GM11168 (cell line): ENCODE data around the gene GMPR.
"Not testable (repeated sequence)": the region's sequence is repeated elsewhere in the genome, so short reads cannot be mapped to it uniquely, and the experiment has no call there.

Experiments used
- in situ Hi-C: fragments of 300-500 bp; cut with MboI; formaldehyde crosslinking; loops from one replicate; pipeline ENCODE4 v1.12.0; 2022; ENCODE audit warnings: low sequenced_read_pairs; ENCODE audit not compliant: unreplicated experiment

Gene GMPR

DNA sequence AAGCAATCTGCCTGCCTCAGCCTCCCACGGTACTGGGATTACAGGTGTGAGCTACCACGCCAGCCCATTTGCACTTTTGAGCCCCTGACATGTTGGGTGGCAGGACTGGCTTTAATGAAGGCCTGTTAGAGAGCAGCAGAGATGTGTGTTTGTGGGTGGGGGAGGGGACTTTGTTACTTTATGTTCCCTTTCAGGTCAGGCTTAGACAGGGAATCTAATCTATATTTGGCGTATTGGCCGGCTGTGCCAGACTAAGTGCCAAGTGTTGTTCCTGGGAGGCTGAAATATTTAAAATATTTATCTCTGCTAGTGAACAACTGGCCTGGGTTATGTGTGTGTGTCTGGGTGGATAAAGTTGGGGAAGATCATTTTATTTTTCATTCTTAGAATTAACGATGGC is 6.1 kb downstream of the GMPR start:
- in situ Hi-C loops, result no loop called here

DNA sequence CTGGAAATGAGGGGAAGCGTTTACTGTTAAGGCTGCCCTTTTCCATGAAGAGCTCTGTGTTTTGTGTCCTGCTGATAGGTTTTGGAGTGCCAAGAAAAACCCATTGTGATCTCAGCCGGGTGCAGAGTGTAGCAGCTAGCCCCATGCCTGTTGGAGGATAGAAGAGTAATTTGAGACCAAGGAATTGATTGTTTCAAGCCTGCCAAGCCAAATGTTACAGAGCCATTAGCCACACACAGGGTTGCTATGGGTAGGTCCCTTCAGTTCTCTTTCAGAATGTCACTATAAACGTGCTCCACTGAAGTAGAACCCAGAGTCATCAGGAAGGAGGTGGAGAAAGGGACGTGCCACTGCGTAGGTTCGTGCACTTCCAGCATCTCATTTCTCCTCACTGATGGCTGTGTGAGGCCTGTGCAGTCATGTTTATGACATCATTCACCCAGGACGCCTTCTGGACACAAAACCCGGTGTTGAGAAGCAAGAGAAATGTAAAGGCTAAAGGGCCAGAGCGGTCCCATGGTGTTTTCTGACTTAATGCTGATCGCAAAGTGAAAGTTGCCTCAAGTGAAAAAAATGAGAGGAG is 6.6 kb downstream of the GMPR start:
- in situ Hi-C loops, result no loop called here

DNA sequence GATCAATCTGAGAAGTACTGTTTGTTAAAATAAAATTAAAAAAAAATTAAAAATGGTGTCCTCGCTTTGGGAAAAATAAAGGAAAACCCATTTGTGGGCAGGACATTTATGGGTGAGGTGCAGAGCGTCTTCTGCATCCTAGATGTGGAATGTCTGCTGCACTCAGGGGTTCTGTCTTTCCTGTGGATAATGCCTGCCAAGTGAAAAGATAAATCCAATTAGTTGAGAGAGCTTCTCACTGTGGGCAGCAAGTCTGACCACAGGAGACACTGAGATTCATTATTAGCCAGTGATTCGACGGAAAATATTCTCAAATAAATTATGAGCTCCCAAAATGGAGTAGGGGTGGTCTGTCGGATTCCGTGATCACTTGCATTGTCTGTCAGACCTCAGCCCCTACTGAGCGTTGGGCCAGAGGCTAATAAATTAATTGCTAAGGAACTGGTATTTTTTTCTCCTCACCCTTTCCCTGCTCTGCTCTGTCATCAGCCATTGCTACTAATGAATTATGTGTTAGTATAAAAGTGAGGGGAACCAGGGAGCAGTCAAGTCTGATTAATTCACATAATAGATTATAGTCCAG is 10.0 kb downstream of the GMPR start:
- in situ Hi-C loops, result no loop called here

DNA sequence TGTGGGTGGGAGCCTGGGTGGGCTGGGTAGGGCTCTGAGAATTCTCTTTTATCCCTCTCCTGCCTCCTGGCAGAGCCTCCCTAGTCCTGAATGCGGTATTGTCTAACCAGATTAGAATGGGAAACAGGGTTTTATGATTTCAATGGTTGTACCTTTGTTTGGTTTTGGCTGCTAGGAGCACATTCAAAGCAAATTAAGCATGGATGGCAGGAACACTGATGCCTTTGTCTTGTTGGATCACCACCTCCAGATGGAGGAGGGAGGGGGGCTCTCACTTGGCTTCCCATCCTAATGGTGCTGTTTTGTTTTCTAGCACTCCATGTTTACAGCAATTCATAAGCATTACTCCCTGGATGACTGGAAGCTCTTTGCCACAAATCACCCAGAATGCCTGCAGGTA is 11.6 kb downstream of the GMPR start:
- in situ Hi-C loops, result no loop called here

DNA sequence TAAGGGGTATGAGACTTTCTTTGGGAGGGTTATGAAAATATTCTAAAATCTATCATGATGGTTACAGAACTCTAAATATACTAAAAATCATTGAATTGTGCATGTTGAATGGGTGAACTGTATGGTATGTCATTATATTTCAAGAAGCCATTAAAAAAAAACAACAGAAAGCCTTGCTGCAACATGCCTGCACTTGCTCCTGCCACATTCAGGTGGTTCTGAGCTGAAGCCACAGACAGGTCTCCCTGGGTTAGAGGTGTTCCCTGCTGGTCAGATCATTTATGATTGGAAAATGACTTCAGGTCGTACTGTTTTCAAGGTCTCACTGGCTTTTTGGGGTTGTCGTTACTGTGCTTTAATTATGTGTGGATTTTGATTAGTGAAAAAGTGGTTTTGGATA is 13.3 kb downstream of the GMPR start:
- in situ Hi-C loops, result no loop called here

DNA sequence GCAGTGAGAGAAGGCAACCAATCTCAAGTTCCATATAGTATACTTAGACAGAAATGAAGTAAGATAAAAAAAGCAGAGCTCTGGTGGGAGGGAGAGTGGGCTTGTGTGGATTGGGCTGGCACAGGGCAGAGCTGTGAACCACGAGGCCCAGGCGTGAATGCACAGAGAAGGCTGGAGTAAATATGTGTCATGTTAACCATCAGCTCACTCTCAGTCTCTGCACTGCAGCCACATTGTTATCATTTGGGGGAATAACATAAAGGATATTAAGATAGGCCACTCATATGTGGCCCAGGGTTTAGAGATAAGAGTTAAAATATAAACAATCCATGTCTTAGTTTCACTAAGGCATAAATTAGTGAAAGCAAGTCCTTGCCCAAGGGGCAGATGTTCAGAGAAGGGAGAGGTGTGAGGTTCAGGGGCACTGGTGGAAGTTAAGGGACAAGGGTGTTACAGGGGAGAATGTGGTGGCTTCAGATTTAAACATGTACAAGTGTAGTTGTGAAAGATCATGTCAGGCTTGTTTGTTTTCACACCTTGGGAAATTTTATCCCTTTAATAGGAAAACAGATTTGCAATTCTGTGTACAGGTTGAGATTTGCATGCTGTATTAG is 14.4 kb downstream of the GMPR start:
- in situ Hi-C loops, result no loop called here

DNA sequence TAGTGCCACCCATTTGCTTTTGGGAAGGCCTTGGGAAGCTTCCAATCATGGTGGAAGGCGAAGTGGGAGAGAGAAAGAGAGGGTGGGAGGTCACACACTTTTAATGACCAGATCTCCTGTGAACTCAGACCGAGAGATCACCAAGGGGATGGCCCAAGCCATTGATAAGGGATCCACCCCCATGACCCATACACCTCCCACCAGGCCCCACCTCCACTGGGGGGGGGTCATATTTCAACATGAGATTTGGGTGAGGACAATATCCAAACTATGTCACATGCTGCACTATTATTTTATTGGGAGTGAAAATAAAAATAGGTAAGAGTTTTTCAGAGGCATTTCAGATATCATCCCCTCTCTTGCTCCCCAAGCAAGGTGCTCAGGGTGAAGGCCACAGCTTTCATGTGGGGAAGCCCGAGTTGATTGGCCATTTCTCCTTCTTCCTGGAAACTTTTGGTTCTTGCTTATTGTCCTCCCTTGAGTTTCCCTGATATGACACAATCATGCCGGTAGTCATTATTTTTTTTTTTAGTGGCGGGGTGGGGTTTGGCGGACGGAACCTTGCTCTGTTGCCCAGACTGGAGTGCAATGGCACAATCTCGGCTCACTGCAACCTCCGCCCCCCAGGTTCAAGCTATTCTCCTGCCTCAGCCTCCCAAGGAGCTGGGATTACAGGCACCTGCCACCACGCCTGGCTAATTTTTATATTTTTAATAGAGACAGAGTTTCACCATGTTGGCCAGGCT is 15.2 kb downstream of the GMPR start:
- in situ Hi-C loops, result no loop called here

DNA sequence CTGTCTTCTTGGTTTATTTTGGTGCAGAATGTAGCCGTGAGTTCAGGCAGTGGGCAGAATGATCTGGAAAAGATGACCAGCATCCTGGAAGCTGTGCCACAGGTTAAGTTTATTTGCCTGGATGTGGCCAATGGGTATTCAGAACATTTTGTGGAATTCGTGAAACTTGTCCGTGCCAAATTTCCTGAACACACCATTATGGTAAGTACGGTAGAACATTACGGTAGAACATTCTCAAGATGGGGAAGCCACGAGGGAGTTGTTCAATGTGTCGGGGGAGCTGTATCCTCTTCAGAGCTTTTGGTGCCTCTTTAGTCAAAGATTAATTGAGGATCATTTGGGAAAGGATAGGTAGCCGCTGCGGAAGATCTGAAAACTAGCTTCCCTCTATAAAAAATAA is 16.1 kb downstream of the GMPR start:
- in situ Hi-C loops, result no loop called here

DNA sequence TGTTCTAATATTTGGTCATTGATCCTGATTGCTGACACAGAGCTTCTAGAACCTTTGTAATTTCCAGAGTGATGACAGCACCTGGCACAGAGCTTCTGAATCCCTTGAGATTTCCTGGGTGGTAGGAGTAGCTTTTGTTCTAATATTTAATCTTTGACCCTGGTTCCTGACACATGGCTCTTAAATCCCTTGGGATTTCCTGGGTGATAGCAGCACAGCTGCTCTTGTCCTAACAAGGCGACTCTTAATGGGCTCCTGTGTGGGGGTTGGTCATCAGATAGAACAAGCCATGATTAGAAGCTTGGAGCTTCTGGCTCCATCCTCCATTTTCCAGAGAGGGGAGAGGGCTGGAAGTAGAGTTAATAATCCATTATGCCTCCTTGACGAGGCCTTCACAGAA is 18.4 kb downstream of the GMPR start:
- in situ Hi-C loops, result no loop called here

DNA sequence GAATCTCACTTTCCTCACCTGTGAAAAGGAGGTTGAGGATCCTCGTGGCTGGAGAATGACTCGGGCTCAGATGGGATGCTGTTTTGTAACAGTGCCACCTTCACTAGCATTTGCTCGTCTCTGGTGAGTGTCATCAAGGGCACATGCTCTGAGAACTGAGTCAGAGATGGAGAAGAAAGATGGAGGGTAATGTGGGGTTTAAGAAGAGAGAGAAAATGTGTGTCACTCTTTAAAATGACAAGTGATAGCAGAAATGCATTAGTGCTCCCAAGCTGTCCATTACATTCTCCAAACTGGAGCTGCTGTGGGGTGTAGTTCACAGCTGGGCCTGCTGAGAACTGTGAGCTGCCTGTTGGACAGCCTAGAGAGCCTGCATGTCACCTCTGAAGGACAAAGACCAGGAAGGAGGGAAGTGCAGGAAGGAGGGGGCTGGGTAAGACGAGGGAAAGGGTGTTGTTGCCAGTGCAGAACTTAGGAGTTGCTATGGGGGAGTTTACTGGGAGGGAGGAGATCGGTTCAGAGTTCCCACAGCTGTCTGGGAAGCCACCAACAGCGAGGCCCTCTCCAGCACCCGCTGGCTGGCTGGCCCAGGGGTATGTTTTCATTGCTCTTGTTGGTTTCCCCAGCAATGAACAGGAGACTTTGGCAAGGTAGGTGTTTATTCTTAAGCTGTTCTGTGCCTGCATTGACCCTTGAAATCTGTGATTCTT is 19.8 kb downstream of the GMPR start:
- in situ Hi-C loops, result no loop called here

DNA sequence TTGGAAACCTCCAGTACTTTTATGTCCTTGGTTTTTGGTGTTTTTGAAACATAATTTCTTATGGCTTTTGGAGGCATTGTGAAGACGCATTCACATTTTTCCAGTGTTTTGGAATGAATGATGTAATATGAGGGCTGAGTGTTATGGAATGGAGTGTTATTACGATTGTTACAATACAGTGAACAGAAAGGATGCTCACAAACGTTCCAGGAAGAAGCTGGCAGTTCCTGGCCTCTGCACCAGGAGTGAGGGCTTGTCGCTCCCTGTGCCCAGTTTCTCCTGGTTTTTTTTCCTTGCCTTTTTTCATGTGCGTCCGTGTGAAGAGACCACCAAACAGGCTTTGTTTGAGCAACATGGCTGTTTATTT is 20.3 kb downstream of the GMPR start:
- in situ Hi-C loops, result no loop called here

DNA sequence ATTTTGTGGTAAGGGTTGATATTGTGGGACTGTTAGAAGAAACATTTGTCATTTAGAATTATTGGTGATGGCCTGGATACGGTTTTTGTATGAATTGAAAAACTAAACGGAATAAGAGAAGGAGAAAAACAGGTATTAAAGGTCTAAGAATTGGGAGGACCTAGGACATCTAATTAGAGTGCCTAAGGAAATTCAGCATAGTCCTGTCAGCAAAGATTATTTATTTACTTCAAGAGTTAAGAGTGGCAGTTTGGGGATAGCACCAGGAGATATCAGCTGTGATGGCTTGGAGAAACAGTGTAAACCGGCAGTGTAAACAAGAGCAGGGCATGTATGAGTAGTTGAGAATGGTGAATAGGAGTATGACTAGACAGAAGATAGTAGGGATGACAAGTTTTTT is 21.2 kb downstream of the GMPR start:
- in situ Hi-C loops, result not testable (repeated sequence)

DNA sequence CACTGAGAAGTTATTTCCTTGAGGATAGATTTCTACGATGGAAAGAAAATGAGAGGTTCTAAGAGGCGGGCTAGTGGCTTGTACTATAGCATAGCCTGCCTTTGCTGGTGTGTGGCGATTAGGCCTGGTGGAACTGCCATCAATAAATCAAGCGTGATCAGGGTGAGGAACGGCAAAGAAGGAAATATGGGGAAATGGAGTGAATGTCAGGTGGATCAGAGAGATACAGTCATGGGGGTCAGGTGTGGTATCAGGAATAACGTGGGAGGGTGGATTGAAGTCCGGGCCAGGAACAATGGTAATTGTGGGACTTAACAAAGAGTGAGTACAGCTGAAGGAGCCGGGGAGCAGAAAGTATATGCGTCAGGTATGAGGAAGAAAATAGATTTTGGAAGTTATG is 22.2 kb downstream of the GMPR start:
- in situ Hi-C loops, result not testable (repeated sequence)

DNA sequence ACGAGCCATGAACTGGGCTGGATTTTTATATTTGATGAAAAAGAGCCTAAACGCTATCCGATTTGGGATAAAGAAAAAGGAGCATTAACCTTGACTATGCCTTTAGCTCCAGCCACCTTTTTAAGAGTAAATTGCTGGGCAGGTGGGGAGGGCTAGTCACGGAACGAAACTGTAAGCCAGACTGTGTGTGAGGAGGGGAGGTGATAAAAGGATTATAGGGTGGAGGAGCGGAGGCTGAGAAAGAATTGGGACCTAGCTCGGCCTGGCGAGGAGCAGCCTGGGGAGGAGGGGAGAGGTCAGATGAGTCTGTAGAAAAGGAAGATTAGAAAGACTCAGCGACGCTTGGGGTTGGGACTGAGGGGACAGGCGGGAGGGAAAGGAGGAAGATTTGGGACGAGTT is 24.4 kb downstream of the GMPR start:
- in situ Hi-C loops, result not testable (repeated sequence)

DNA sequence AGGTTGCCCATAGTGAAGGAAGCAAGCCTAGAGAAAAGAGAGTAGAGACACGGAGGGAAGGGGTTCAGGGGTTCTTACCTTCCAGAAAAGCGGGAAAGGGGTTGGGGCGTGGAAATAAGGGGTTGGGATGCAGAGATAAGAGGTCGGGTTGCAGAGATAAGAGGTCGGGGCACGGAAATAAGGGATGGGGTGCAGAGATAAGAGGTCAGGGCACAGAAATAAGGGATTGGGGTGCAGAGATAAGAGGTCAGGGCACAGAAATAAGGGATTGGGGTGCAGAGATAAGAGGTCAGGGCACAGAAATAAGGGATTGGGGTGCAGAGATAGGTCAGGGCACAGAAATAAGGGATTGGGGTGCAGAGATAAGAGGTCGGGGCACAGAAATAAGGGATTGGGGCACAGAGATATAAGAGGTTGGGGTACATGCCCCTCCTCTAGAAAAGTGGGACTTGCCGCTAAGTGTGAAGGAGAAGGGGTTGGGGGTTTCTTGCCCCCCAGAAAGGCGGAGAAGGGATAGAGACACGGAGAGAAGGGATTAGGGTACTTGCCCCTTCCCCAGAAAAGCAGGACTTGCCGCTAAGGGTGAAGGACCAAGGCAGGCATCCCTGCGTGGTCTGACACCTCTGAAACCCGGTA is 25.2 kb downstream of the GMPR start:
- in situ Hi-C loops, result not testable (repeated sequence)

DNA sequence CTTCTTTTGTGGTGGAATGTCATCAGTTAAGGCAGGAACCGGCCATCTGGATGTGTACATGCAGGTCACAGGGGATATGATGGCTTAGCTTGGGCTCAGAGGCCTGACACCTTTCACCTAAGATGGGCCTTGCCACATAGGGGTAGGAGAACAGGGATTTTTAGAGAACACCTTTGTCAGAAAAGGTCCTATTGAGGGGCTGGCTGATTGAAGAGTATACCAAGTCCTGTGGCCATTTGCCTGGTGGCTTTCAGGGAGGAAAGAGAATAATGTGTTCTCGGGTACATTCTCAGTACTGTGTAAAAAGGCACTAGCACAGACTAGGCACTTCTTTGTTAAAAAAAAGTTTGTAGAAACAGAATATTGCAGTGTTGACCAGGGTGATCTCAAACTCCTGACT is 26.4 kb downstream of the GMPR start:
- in situ Hi-C loops, result no loop called here

DNA sequence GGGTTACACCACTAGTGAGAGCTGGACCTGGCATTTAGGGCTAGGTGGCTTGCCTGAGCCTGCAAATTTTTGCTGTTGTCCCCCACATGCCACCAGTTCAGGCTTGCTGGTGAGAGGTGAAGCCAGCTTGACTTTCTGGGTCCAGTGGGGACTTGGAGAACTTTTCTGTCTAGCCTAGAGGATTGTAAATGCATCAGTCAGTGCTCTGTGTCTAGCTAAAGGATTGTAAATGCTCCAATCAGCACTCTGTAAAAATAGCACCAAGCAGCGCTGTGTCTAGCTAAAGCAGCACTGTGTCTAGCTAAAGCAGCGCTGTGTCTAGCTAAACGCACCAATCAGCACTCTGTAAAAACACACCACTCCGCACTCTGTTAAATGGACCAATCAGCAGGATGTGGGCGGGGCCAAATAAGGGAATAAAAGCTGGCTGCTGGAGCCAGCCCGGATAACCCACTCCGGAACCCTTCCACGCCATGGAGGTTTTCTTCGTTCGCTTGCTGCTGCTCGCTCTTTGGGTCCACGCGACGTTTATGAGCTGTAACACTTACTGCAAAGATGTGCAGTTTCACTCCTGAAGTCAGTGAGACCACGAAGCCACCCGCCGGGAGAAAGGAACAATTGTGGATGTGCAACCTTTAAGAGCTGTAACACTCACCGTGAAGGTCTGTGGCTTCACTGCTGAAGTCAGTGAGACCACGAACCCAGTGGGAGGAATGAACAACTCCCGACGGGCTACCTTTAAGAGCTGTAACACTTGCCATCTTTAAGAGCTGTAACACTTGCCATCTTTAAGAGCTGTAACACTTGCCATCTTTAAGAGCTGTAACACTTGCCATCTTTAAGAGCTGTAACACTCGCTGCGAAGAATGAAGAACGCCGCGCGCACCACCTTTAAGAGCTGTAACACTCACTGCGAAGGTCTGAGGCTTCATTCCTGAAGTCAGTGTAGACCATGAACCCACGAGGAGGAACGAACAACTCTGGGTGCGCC is 27.3 kb downstream of the GMPR start:
- in situ Hi-C loops, result no loop called here

DNA sequence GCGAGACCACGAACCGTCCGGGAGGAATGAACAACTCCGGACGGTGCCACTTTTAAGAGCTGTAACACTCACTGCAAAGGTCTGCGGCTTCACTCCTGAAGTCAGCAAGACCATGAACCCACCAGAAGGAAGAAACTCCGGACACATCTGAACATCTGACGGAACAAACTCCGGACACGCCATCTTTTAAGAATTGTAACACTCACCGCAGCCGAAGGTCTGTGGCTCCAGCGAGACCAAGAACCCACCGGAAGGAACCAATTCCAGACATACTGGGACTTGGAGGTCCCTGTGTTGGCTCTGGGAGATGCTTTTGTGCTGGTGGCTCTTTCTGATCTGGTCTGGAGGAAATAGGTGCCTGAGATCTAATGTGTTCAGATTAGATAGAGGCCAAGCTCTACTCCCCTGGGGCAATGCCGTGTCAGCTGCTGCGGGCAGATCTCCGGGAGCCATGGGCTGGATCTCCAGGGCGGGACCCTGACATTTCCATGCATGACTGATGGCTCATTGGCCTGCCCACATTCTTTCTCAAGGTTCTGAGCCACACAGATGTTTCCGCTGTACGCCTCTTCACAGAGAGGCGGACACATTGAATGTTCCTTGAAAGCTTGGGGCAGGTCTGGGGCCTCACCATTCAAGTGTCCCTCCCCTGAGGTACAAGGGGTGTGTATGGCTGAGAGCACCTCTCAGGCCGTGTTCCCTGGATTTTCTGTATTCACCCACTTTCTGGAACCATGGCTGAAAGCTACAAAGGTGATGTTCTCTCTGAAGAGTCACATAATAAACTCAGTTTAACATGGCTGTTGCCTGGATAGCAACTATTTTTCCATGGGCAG is 29.3 kb downstream of the GMPR start:
- in situ Hi-C loops, result no loop called here
